Memory B cell (primary cell): Measurements from ENCODE around the gene DUSP8.

ENCODE experiments used
- ATAC-seq: fragments of 150-1000 bp; cut with Tn5 transposase; 2 replicates; pipeline ENCODE4 v1.10.0; 2021; ENCODE audit warnings: low read depth, mild to moderate bottlenecking, moderate library complexity
- DNase-seq, 2 donors: peaks; one replicate each; pipeline ENCODE4 v3.0.0; 2022; ENCODE audit warnings: low spot score in 2 of 2
- H3K27ac Mint-ChIP-seq: one replicate; pipeline ENCODE4 v1.8.0; 2022; ENCODE audit warnings: mild to moderate bottlenecking, moderate library complexity, mixed read lengths
- H3K27me3 Mint-ChIP-seq: one replicate; pipeline ENCODE4 v1.8.0; 2022; ENCODE audit warnings: mixed read lengths
- H3K36me3 Mint-ChIP-seq: one replicate; pipeline ENCODE4 v1.8.0; 2022; ENCODE audit warnings: mild to moderate bottlenecking, mixed read lengths
- H3K4me1 Mint-ChIP-seq: one replicate; pipeline ENCODE4 v1.8.0; 2022; ENCODE audit warnings: mixed read lengths
- H3K4me3 Mint-ChIP-seq: one replicate; pipeline ENCODE4 v1.8.0; 2022; ENCODE audit warnings: mild to moderate bottlenecking, moderate library complexity, mixed read lengths
- H3K9me3 Mint-ChIP-seq: one replicate; pipeline ENCODE4 v1.8.0; 2022; ENCODE audit warnings: mixed read lengths

The DUSP8 gene

DNA sequence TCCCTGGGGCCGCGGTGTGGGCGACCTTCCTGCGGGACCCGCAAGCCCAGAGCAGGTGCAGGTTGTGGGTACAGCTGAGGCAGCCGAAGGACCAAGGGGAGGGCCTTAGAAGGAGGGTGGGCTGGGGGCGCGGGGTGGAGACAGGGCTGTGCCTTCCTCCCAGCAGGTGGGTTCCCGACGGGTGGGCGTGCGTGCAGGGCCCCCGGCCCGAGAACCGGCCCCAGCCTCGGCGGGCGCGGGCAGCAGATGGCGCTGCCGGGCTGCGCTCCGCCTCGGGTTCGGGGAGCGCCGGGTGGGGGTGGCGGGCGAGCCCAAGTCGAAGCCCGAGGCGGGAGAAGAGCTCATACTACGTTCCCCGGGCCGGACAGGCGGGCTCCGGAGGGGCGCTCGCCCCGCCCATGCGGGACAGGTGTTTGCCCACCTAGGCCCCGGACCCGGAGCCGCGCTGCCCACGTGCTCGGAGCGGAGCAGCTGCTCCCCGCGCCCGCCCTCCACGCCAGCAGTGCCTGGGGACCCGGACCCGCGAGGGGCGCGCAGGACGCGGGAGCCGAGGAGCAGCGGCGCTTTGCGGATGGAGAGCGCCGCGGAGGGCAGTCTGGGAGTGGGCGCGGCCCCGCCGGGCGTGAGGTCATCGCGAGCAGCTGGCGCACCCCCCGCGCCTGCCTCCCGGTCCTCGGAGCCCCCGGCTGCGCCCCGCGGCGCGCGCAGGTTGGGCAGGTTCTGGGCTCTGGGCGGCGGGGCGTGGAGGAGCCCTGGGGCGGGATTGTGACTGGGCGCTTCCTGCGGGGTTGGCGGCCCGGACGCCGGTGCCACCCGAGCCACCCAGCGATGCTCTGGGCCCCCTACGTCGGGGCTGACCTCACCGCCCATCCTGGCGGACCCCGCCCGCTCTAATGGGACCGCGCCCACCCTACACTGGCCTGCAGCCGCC lies 25.3 kb downstream of the DUSP8 start:
- Mint-ChIP-seq H3K4me1 (peaks cover 11% of the 10 kb centered on the region), H3K27ac (no peak overlapping the region), H3K36me3 (no peaks in the 10 kb centered on the region), H3K9me3 (no peaks in the 10 kb centered on the region), H3K27me3 (peaks cover 13% of the 10 kb centered on the region), H3K4me3 (peak overlapping the region; percentile 73)
- DNase-seq (peak in 1 of 2 donors; percentile 60), ATAC-seq (peak; percentile 76)

DNA sequence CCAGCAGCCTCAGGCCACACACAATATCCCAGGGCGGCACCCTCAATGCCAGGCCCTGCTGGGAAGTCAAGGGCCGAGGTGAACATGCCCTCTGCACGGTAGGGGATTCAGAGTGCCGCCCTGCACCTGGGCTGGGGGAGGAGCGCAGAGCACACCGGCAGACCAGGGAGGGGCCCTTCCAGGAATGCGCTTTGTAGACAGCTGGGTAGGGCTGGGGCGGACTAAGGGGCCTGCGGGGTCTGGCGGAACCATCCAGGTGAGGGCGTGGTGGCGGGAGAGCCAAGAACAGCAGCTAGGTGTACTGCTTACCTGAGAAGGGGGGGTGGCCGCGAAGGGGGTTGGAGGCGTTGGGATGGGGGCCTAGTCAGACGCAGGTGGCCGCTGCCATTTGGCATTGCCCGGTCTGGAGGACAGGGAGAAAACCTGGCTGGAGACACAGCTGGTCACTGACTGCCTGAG lies 26.0 kb downstream of the DUSP8 start:
- peak overlapping the region; percentile 73 for H3K4me3 Mint-ChIP-seq
- no peaks in the 10 kb centered on the region for H3K9me3 Mint-ChIP-seq
- DNase-seq: no peak
- no peaks in the 10 kb centered on the region for H3K36me3 Mint-ChIP-seq
- H3K27me3 Mint-ChIP-seq: peaks cover 15% of the 10 kb centered on the region
- peaks cover 11% of the 10 kb centered on the region for H3K4me1 Mint-ChIP-seq
- ATAC-seq: no peak
- no peak overlapping the region for H3K27ac Mint-ChIP-seq

GRCh38 chr11:1545432-1545831 lies 26.6 kb downstream of the DUSP8 start:
- H3K27ac Mint-ChIP-seq: no peak overlapping the region

DNA sequence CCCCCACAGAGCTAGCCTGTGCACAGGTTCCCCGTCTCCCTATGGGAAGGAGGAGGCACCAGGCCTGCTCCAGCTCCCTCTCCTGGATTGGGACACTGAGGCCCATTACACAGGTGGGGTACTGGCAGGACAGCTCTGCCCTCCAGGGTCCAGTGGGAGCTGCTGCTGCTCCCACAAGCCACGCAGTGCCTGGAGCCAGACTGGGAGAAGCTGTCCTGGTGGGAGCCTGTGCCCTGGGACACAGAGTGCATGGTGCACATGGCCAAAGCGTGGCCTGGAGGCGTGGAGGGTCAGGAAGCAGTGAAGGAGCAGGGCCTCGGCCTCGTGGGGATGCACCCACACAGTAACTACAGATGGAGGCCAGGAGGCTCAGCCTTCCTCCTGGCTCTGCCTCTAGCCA lies 27.5 kb downstream of the DUSP8 start:
- Mint-ChIP-seq H3K36me3 (no peaks in the 10 kb centered on the region), H3K27me3 (peaks cover 12% of the 10 kb centered on the region), H3K4me3 (no peak overlapping the region), H3K4me1 (peaks cover 11% of the 10 kb centered on the region), H3K27ac (no peak overlapping the region), H3K9me3 (no peaks in the 10 kb centered on the region)
- no peak for DNase-seq
- ATAC-seq: no peak

More at GRCh38 chr11:1545432-1545831, 26.6 kb downstream of the DUSP8 start:
- Mint-ChIP-seq H3K4me3 (no peak overlapping the region), H3K36me3 (no peaks in the 10 kb centered on the region), H3K4me1 (peaks cover 11% of the 10 kb centered on the region), H3K27me3 (peaks cover 14% of the 10 kb centered on the region), H3K9me3 (no peaks in the 10 kb centered on the region)
- no peak for DNase-seq
- no peak for ATAC-seq

- DNase-seq: no peak
- Mint-ChIP-seq H3K4me1 (peaks cover 8% of the 10 kb centered on the region), H3K4me3 (no peak overlapping the region), H3K9me3 (no peaks in the 10 kb centered on the region), H3K27me3 (peaks cover 11% of the 10 kb centered on the region), H3K36me3 (no peaks in the 10 kb centered on the region), H3K27ac (no peak overlapping the region)
- no peak for ATAC-seq
Observed at GRCh38 chr11:1543606-1544263, 28.3 kb downstream of the DUSP8 start.

DNA sequence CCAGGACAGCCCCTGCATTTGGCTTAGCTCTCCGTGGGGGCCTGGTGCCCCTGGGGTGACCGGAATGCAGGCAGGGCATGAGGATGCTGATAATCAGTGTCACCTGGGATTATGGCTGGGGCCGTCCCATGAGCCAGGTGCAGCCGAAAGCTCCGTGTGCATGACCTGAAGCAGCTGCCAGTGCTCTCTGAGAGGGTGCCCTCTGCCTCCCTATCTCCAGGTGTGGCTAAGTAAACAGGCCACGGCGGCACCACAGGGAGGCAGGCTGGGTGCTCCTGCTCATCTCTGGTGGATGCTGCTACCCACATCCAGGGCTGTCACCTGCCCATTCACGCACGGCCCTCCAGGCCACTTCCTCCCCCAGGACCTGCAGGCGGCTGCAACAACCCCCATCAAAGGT lies 29.8 kb downstream of the DUSP8 start:
- Mint-ChIP-seq H3K27me3 (peaks cover 11% of the 10 kb centered on the region), H3K4me1 (peaks cover 5% of the 10 kb centered on the region), H3K9me3 (no peaks in the 10 kb centered on the region), H3K4me3 (no peak overlapping the region), H3K27ac (no peak overlapping the region), H3K36me3 (no peaks in the 10 kb centered on the region)
- DNase-seq: no peak
- ATAC-seq: no peak

GRCh38 chr11:1541474-1542204 lies 30.4 kb downstream of the DUSP8 start:
- Mint-ChIP-seq H3K4me1 (peaks cover 6% of the 10 kb centered on the region), H3K27ac (no peak overlapping the region), H3K4me3 (no peak overlapping the region), H3K36me3 (no peaks in the 10 kb centered on the region), H3K27me3 (peaks cover 11% of the 10 kb centered on the region), H3K9me3 (no peaks in the 10 kb centered on the region)
- DNase-seq (no peak), ATAC-seq (no peak)

- DNase-seq (no peak), ATAC-seq (no peak)
- H3K36me3 Mint-ChIP-seq: no peaks in the 10 kb centered on the region
- no peaks in the 10 kb centered on the region for H3K9me3 Mint-ChIP-seq
- peaks cover 6% of the 10 kb centered on the region for H3K4me1 Mint-ChIP-seq
- H3K4me3 Mint-ChIP-seq: no peak overlapping the region
- H3K27me3 Mint-ChIP-seq: peaks cover 9% of the 10 kb centered on the region
- no peak overlapping the region for H3K27ac Mint-ChIP-seq
Observed at GRCh38 chr11:1540074-1540473, 32.0 kb downstream of the DUSP8 start.

DNA sequence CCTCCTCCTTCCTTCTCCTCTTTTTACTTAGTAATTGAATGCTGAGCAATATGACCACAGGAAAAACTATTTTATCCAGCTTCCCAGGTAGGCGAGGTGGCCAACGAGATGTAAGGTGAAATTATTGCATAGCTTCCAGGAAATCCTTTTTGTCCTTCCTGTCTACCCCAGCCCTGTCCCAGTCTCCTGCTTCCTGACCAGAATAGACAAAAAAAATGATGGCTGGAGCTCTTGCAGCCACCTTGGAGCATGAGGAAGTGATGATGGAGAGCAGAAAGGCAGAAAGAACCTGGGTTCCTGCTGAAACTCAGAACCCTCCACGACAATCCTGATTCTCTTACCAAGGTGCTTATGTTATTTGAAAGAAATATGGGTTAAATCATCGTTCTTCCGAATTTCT lies 33.9 kb downstream of the DUSP8 start:
- DNase-seq: no peak
- Mint-ChIP-seq H3K9me3 (no peaks in the 10 kb centered on the region), H3K36me3 (peaks cover 2% of the 10 kb centered on the region), H3K4me3 (no peak overlapping the region), H3K27me3 (peaks cover 6% of the 10 kb centered on the region), H3K4me1 (peaks cover 8% of the 10 kb centered on the region), H3K27ac (no peak overlapping the region)
- no peak for ATAC-seq

DNA sequence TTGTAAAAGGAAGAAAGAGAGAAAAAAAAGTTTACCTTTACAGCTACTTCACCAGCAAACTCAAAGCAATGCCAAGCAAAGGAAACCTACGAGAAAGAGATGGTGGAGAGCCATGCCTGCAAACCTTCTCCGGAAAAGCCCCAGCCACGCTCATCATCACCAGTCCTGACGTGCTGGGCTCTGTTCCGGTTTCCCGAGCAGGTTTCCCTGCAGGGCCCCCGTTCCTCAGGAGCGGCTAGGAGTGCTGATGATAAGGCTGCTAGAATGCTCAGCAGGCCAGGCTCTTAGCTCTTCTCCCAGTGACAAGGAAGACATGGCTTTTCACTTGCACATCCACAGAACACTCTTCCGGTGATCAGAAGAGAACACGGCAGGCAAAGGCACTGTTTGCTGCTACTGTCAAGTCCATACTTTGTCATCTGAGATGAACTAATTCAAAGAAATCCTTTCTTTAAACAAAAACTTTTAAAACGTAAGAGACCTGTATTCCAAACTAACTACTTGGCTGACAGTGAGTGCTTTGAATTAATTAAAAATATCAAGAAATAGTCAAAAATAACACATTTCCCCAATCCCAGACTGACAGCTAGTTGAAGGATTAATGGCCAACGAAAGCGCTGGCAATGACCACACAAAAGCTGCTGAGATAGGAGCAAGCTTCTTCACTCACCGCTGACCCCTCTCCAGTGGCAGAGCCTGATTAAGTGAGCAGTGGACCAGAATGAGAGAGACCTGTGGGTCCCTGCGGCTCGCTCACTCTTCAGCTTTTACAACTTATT lies 35.8 kb downstream of the DUSP8 start:
- Mint-ChIP-seq H3K27me3 (peaks cover 2% of the 10 kb centered on the region), H3K36me3 (peaks cover 6% of the 10 kb centered on the region), H3K4me3 (no peak overlapping the region), H3K27ac (no peak overlapping the region), H3K9me3 (no peaks in the 10 kb centered on the region), H3K4me1 (peaks cover 12% of the 10 kb centered on the region)
- DNase-seq (no peak), ATAC-seq (no peak)

DNA sequence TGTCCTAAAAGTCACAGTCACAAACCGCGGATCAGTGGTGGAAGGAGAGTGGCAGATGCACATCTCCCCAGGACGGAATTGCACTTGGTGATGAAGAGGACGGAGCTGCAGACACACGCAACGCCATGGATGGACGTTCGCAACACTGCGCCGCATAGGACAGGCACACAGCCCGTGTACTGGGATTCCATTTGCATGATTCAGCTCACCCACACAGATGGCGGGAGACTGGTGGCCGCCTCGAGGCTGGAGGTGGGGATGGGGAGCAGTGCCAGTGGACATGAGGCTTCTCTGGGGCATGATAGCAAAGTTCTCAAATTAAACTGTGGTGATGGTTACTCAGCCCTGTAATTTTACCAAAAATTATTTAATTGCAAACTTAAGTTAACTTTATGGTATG lies 37.4 kb downstream of the DUSP8 start:
- Mint-ChIP-seq H3K9me3 (no peaks in the 10 kb centered on the region), H3K27me3 (peaks cover 2% of the 10 kb centered on the region), H3K36me3 (peaks cover 6% of the 10 kb centered on the region), H3K4me3 (no peak overlapping the region), H3K4me1 (peaks cover 12% of the 10 kb centered on the region), H3K27ac (no peak overlapping the region)
- ATAC-seq: no peak
- no peak for DNase-seq

DNA sequence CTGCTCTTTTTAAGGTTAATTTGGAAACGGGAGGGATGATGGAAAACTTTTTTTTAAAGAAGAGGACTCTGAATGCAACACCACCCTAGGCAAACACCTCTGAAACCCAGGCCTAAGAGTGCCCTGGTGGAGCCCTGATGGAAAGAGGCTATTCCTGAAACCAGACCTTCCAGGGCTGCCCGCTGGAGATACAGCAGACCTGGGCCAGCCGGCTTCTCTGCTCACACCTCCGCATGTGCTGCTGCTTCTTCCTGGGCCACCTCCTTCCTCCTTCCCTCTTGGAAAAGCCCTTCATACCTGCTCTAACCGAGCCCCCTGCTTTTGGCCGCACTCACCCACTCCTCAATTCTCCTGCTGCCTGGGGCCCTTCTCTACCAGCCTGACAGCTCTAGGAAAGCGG lies 37.9 kb downstream of the DUSP8 start:
- Mint-ChIP-seq H3K4me3 (no peak overlapping the region), H3K27me3 (no peaks in the 10 kb centered on the region), H3K27ac (no peak overlapping the region), H3K9me3 (no peaks in the 10 kb centered on the region), H3K36me3 (peaks cover 6% of the 10 kb centered on the region), H3K4me1 (peaks cover 12% of the 10 kb centered on the region)
- ATAC-seq: no peak
- DNase-seq: no peak

GRCh38 chr11:1533342-1533725 lies 38.7 kb downstream of the DUSP8 start:
- ATAC-seq (no peak), DNase-seq (no peak)
- no peak overlapping the region for H3K4me3 Mint-ChIP-seq
- H3K27me3 Mint-ChIP-seq: no peaks in the 10 kb centered on the region
- H3K9me3 Mint-ChIP-seq: no peaks in the 10 kb centered on the region
- peaks cover 6% of the 10 kb centered on the region for H3K36me3 Mint-ChIP-seq
- no peak overlapping the region for H3K27ac Mint-ChIP-seq
- H3K4me1 Mint-ChIP-seq: peaks cover 12% of the 10 kb centered on the region
